ENCODE measurements around the gene ABCA4.

GRCh38 chr1:94060720-94061119 lies 60.2 kb downstream of the ABCA4 start:
- TF ChIP-seq TAF1 (IDR thresholded peaks at IDR 0.05; ENCODE audit: borderline replicate concordance, insufficient read depth, low read length), result no peak
- TF ChIP-seq REST (IDR thresholded peaks at IDR 0.05; ENCODE audit: insufficient read depth in 1 of 2, low read depth in 2 of 2, low read length in 2 of 2), result no peak

Data from PFSK-1 (cell line).